Measurements from ENCODE around the gene GPHB5. TPM values are rescaled to one million over a fixed set of nuclear protein-coding genes. Genes with fewer than 3 reads are reported as not detected.
"Not testable (repeated sequence)": the region's sequence is repeated elsewhere in the genome, so short reads cannot be mapped to it uniquely, and the experiment has no call there.

Gene GPHB5
- total RNA-seq, 3 donors from 2014 or later (not counting 1 experiment from before 2014, with no cell fraction given): not detected

- Histone ChIP-seq H3K4me3 (ENCODE audit: low read length) (no peak overlapping the region), H3K27ac (ENCODE audit: low read length) (no peak overlapping the region), H3K27me3 (ENCODE audit: control insufficient read depth, insufficient read depth, low read length) (peaks cover 2% of the 10 kb centered on the region), H3K36me3 (ENCODE audit: control insufficient read depth, insufficient read depth, low read length) (no peaks in the 10 kb centered on the region), H3K9me3 (ENCODE audit: control insufficient read depth, insufficient read depth, low read length) (no peaks in the 10 kb centered on the region), H3K4me1 (ENCODE audit: control insufficient read depth, insufficient read depth, low read length) (no peaks in the 10 kb centered on the region)
- DNase-seq (peak in 1 of 2 donors; percentile 13), ATAC-seq (no peak)
- Mint-ChIP-seq H3K4me1 (no peaks in the 10 kb centered on the region), H3K36me3 (no peaks in the 10 kb centered on the region), H3K4me3 (no peak overlapping the region), H3K27ac (no peak overlapping the region), H3K27me3 (ENCODE audit: low read depth in 2 of 2) (peaks cover 0 to 3% of the 10 kb centered on the region in 2 donors), H3K9me3 (no peaks in the 10 kb centered on the region)
- WGBS (ENCODE audit: insufficient coverage): 71% methylated on average over 7 of the region's 8 CpGs
- intact Hi-C loops (cut with micrococcal nuclease): no loop called here
- TF ChIP-seq CTCF (IDR thresholded peaks at IDR 0.05): no peak
Observed at GRCh38 chr14:63282997-63283883, 35.5 kb downstream of the GPHB5 start.

GRCh38 chr14:63279933-63280332 lies 38.8 kb downstream of the GPHB5 start:
- DNase-seq; H3K4me1 Mint-ChIP-seq; H3K36me3 Mint-ChIP-seq; H3K27ac ChIP-seq (ENCODE audit: low read length); H3K27me3 Mint-ChIP-seq (ENCODE audit: low read depth in 2 of 2); H3K36me3 ChIP-seq (ENCODE audit: control insufficient read depth, insufficient read depth, low read length); H3K27me3 ChIP-seq (ENCODE audit: control insufficient read depth, insufficient read depth, low read length); H3K4me3 Mint-ChIP-seq; H3K4me1 ChIP-seq (ENCODE audit: control insufficient read depth, insufficient read depth, low read length); H3K27ac Mint-ChIP-seq; intact Hi-C loops (cut with micrococcal nuclease); H3K9me3 Mint-ChIP-seq; H3K4me3 ChIP-seq (ENCODE audit: low read length); H3K9me3 ChIP-seq (ENCODE audit: control insufficient read depth, insufficient read depth, low read length); ATAC-seq: not testable (repeated sequence)
- WGBS (ENCODE audit: insufficient coverage): 94% methylated on average over 4 of the region's 4 CpGs

- H3K27me3 ChIP-seq (ENCODE audit: control insufficient read depth, insufficient read depth, low read length): no peaks in the 10 kb centered on the region
- DNase-seq (no peak), ATAC-seq (no peak)
- H3K4me3 ChIP-seq (ENCODE audit: low read length): no peak overlapping the region
- H3K9me3 ChIP-seq (ENCODE audit: control insufficient read depth, insufficient read depth, low read length): no peaks in the 10 kb centered on the region
- Mint-ChIP-seq H3K36me3 (no peaks in the 10 kb centered on the region), H3K27me3 (ENCODE audit: low read depth in 2 of 2) (peaks cover 0 to 3% of the 10 kb centered on the region in 2 donors), H3K9me3 (no peaks in the 10 kb centered on the region), H3K4me1 (no peaks in the 10 kb centered on the region), H3K4me3 (no peak overlapping the region), H3K27ac (no peak overlapping the region)
- WGBS (ENCODE audit: insufficient coverage): 87% methylated on average over 1 of the region's 2 CpGs
- H3K4me1 ChIP-seq (ENCODE audit: control insufficient read depth, insufficient read depth, low read length): no peaks in the 10 kb centered on the region
- H3K36me3 ChIP-seq (ENCODE audit: control insufficient read depth, insufficient read depth, low read length): no peaks in the 10 kb centered on the region
- no peak overlapping the region for H3K27ac ChIP-seq (ENCODE audit: low read length)
- no peak for TF ChIP-seq CTCF (IDR thresholded peaks at IDR 0.05)
- intact Hi-C loops (cut with micrococcal nuclease): no loop called here
Observed at GRCh38 chr14:63277591-63278183, 41.0 kb downstream of the GPHB5 start.

GRCh38 chr14:63276492-63277342 lies 42.0 kb downstream of the GPHB5 start:
- Mint-ChIP-seq H3K4me3 (no peak overlapping the region), H3K9me3 (no peaks in the 10 kb centered on the region), H3K27me3 (ENCODE audit: low read depth in 2 of 2) (peaks cover 0 to 3% of the 10 kb centered on the region in 2 donors), H3K36me3 (no peaks in the 10 kb centered on the region), H3K4me1 (no peaks in the 10 kb centered on the region), H3K27ac (no peak overlapping the region)
- no peaks in the 10 kb centered on the region for H3K36me3 ChIP-seq (ENCODE audit: control insufficient read depth, insufficient read depth, low read length)
- TF ChIP-seq CTCF (IDR thresholded peaks at IDR 0.05): peak; percentile 51
- H3K27ac ChIP-seq (ENCODE audit: low read length): no peak overlapping the region
- H3K9me3 ChIP-seq (ENCODE audit: control insufficient read depth, insufficient read depth, low read length): no peaks in the 10 kb centered on the region
- peak in 1 of 3 donors; percentile 58 for ATAC-seq
- H3K4me3 ChIP-seq (ENCODE audit: low read length): no peak overlapping the region
- peak in 1 of 2 donors; percentile 39 for DNase-seq
- no peaks in the 10 kb centered on the region for H3K27me3 ChIP-seq (ENCODE audit: control insufficient read depth, insufficient read depth, low read length)
- intact Hi-C loops (cut with micrococcal nuclease): no loop called here
- no peaks in the 10 kb centered on the region for H3K4me1 ChIP-seq (ENCODE audit: control insufficient read depth, insufficient read depth, low read length)
- 78% methylated on average over 4 of the region's 5 CpGs for WGBS (ENCODE audit: insufficient coverage)
